ENCODE measurements around the gene CHKA.
"Not testable (repeated sequence)": the region's sequence is repeated elsewhere in the genome, so short reads cannot be mapped to it uniquely, and the experiment has no call there.

The CHKA gene

GRCh38 chr11:68116126-68116525, 5.1 kb downstream of the CHKA start:
- no peak for DNase-seq (ENCODE audit: low read depth, low spot score)

DNA sequence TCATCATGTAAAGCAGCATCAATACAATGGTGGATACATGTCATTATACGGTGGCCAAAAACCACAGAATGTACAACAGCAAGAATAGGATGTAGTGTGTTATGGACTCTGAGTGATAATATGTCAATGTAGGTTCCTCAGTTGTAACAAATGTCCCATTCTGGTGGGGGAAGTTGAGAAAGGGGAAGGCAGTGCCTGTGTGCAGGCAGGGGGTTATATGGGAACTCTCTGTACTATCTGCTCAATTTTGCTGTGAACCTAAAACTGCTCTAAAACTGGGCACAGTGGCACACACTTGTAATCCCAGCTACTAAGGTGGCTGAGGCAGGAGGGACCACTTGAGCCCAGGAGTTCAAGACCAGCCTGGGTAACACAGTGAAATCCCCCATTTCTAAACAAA, 5.9 kb downstream of the CHKA start:
- DNase-seq (ENCODE audit: low read depth, low spot score): no peak

DNA sequence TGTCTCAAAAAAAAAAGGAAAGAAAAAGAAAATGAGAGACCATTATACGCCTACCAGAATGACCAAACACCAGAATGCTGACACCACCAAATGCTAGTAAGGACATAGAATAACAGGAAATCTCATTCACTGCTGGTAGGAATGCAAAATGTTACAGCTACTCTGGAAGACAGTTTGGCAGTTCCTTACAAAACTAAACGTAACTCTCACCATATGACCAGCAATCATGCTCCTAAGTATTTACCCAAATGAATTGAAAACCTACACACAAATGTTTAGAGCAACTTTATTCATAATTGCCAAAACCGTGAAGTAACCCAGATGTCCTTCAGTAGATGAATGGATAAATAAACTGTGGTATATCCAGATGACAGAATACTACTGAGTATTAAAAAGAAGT, 7.2 kb downstream of the CHKA start:
- DNase-seq (ENCODE audit: low read depth, low spot score): no peak

- no peak for DNase-seq (ENCODE audit: low read depth, low spot score)
These were observed 13.5 kb downstream of the CHKA start for GRCh38 chr11:68107689-68108088.

GRCh38 chr11:68106165-68106940, 14.8 kb downstream of the CHKA start:
- peak; percentile 56 for DNase-seq (ENCODE audit: low read depth, low spot score)

DNA sequence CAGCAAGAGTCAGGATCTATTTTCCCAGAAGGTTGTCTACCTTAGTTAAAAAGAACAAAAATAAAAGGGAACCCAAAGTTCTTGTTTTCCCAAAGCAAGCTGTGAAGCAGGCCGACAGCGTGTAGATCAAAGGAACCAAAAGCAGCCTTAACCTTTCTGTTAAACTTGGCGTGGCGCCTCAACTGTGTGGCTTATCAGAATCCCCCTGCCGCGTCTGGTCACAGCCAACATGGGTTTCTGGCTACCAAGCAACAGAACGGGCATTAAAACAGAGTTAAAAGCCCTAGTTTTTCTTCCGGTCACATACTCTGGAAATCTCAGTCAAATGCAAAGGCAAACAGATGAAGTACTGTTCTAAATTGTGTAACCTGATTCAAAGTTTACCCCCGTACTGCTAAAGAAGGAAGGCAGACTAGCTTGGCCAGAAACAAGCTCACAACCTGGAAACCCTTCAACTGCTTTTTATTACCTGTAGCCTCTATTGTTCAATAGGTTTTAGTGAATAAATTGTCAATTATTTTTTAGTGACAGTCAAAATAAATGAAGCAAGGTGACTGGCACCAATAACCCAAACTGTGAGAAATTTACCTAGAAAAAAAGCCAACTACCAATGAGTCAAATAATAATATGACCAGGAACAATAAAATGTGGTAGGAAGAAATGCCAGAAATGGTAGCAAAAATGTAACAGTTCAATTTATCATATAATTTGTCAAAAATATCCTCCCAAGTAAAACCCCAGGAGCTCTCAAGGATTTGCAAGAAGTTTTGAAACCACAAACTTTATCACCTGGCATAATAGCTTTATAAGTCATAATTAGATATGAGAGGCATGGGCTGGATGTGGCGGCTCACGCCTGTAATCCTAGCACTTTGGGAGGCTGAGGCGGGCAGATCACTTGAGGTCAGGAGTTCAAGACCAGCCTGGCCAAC, 21.4 kb downstream of the CHKA start:
- DNase-seq (ENCODE audit: low read depth, low spot score): peak; percentile 92

DNA sequence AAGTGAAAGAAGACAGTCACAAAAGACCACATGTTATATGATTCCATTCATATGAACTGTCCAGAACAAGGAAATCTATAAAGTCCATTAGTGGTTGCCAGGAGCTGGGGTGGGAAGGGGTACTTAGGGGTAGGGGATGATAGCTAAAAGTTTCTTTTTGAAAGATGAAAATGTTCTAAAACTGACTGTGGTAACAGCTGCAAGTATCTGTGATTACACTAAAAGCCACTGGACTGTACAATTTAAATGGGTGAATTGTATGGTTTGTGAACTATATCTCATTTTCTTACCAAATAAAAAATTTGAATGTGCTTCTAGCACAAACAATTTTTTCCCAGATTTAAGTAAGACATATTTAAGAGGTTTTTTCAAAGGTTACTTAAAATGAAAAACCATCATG, 22.1 kb downstream of the CHKA start:
- no peak for DNase-seq (ENCODE audit: low read depth, low spot score)

DNA sequence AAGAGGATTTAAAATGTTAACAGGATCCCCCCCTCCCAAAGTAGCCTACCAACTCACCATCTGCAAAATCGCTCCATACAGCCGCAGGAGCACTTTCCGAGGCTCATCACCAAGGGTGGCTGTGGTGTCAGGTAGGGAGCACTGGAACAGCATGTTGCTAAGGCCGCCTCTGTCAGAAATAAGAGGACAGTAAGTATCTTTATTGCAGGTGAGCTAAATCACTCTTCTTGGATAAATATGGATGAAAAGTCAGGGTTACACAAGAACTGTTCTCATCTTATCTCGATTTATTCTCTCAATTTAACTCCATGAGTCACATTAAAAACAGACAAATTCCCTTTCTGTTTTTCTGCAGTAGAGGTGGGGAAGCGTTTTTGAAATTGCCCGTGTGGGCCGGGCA, 24.2 kb downstream of the CHKA start:
- DNase-seq (ENCODE audit: low read depth, low spot score): no peak

DNA sequence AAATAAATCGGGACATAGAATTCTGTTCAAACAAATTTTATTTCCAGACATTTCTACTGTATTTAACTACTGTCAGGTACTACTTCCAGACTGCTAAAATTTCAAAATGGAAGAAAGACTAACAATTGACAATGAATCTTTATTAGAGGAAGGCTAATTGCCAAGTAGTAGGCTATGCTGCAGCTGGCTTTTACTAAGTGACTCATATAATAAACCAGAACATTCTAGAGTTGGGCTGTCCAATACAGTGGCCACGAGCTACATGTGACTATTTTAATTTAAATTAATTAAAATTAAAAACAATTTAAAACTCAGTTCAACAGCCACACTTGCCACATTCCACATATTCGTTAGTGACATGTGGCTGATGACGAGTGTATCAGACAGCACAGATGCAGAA, 27.6 kb downstream of the CHKA start:
- DNase-seq (ENCODE audit: low read depth, low spot score): no peak

GRCh38 chr11:68092946-68093345, 28.2 kb downstream of the CHKA start:
- not testable (repeated sequence) for DNase-seq (ENCODE audit: low read depth, low spot score)

GRCh38 chr11:68092411-68092810, 28.8 kb downstream of the CHKA start:
- no peak for DNase-seq (ENCODE audit: low read depth, low spot score)

- DNase-seq (ENCODE audit: low read depth, low spot score): peak; percentile 51
These were observed 30.5 kb downstream of the CHKA start for GRCh38 chr11:68090706-68091105.

DNA sequence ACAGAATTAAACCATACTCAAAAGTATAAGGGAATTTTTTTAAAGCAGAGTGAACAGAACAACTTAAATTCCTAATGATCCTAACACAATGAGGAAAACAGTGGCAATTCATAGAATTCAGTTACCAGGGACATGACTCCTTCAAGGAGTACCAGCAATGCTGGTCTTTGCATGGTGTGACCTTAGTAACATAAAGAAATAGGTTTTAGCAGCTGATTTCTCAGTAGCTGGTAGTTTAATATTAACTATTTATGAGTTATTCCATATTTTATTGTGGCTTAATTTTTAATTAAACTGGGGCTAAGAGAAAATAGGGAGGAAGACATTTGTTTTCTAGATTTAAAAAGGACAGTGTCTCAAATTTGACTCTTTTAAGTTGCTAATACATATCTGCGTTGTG, 30.9 kb downstream of the CHKA start:
- no peak for DNase-seq (ENCODE audit: low read depth, low spot score)

- no peak for DNase-seq (ENCODE audit: low read depth, low spot score)
These were observed 31.5 kb downstream of the CHKA start for GRCh38 chr11:68089679-68090078.

GRCh38 chr11:68083517-68083916, 37.7 kb downstream of the CHKA start:
- DNase-seq (ENCODE audit: low read depth, low spot score): no peak

- no peak for DNase-seq (ENCODE audit: low read depth, low spot score)
These were observed 38.7 kb downstream of the CHKA start for GRCh38 chr11:68082481-68082880.

- peak; percentile 81 for DNase-seq (ENCODE audit: low read depth, low spot score)
These were observed 39.5 kb downstream of the CHKA start for GRCh38 chr11:68081691-68082090.

- no peak for DNase-seq (ENCODE audit: low read depth, low spot score)
These were observed 40.3 kb downstream of the CHKA start for GRCh38 chr11:68080860-68081259.

GRCh38 chr11:68077617-68078582, 43.3 kb downstream of the CHKA start:
- DNase-seq (ENCODE audit: low read depth, low spot score): peak; percentile 26

DNA sequence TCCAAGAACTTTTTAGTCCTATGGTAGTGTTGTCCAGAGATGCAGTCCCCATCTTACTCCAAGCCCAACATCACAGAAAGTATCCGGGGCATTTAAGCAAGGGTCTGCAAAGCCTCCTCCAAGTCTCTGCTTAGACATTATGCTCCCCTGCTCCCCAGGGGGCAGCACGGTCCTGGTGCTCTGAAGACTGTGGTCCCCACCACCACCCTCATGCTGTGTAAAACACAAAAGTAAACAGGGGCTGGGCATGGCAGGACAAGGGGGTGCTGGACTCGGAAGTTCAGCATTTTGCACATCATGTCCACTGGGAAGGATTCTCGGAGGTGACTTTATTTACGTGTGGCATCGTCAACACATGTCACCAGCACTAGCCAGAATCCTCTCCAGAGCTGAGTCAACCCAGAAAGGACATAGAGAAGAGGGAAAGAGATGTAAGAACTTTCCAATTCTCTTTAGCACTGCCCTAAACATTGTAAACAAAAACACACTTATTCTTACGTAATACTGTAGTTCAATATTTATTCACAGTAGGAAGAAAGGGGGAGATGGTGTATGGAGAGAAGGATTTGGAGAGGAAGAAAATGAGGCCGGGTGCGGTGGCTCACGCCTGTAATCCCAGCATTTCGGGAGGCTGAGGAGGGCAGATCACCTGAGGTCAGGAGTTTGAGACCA, 44.7 kb downstream of the CHKA start:
- DNase-seq (ENCODE audit: low read depth, low spot score): no peak

All from astrocyte of the hippocampus (primary cell).